Renal pelvis (tissue), 4 donors: ENCODE results near the gene PLPPR2. TPM values are rescaled to one million over a fixed set of nuclear protein-coding genes. Genes with fewer than 3 reads are reported as not detected.
"Not testable (repeated sequence)": the region's sequence is repeated elsewhere in the genome, so short reads cannot be mapped to it uniquely, and the experiment has no call there.

ENCODE experiments used
- DNase-seq: peaks from one replicate; pipeline ENCODE4 v3.0.0-alpha.2; 2013
- polyA plus RNA-seq, 3 donors: library from polyadenylated mRNA; unstranded; fragments of 120-200 nt; gene quantifications; one replicate each; pipeline ENCODE4 v1.2.1, GENCODE V29; 2013; ENCODE audit not compliant: insufficient read length in 3 of 3

The PLPPR2 gene
- polyA plus RNA-seq, 3 donors = 13.6 to 16.0 (median 15.9) TPM

DNA sequence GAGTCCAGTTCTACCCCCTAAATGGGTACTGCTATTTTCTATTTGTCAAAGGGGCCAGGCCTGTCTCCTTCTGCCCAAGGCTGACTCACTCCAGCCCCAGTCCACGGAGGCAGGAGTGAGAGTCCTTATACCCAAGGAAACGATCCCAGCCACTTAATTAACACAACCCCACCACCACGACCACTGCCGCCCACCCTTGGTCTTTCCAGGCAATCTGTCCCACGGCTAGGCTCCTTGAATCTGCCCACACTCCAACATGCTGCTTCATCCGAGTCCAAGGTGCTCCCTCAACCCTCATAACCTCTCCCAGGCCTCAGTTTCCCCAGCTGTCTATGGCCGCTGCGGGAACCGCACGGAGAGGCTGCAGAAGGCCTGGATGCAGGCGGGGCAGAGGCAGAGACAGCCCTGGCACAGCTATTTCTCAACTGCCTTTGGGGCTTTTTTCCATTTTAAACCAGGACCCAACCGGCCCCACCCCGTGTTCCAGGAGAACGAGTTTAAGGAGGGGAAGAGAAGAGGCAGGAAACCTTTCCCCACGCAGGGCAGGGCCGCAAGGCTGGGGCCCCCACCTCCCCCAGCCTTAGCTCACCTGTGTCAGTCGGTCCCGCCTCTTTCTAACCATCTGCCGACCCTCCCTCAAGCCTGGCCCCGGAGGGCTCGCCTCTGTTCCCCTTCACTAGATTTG lies 16.5 kb upstream of the PLPPR2 start:
- DNase-seq = no peak

DNA sequence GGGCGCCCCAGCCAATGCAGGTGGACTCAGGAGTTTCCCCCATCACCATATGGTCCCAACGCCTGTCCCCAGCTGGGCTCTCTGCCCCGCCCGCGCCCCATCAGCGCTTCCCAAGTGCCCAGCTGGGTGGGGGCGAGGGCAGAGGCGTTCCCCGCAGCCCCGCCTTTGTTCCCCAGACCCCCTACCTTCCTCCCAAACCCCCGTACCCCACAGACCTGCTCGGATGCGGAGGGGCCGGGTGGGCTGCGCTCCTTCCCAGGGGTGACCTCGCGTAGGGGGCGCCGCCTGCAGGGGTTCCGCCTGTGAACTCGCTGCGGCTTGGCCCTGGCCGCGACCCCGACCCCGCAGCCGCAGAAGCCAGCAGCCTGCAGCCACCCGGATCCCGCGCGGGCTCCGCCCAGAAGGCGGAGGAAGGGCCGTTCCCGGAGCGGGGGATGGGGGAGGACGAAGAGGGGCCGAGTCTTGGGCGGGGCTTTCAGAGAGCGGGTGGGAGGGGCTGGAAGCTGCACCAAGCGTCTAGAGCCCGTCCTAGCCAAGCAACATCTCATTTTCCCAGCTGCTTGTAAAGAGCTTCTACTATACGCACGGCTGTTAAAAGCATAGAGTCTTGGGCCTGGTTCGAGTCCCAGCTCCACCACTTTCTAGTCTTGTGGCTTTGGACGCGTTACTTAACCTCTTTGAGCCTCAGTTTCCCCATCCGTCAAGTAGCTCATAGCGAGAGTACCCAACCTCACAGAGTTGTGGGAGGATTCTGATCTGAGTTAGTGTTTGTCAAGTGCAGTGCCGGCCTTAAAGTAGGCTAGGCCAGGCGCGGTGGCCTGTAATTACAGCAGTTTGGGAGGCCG lies 15.8 kb upstream of the PLPPR2 start, which contains the start of gene RAB3D:
TSS of gene RAB3D (minus strand) at position 404 of the 845 bp plus-strand sequence. CDS start 2,258 bp downstream, outside the sequence.
- DNase-seq = peak; percentile 93

DNA sequence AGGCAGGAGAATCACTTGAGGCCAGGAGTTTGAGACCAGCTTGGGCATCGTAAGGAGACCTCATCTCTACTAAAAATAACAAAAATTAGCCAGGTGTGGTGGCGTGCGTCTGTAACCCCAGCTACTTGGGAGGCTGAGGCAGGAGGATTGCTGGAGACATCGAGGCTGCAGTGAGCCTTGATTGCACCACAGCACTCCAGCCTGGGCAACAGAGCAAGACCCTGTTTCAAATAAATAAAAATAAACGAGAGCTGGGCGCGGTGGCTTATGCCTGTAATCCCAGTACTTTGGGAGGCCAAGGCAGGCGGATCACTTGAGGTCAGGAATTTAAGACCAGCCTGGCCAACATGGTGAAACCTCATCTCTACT lies 15.1 kb upstream of the PLPPR2 start:
- not testable (repeated sequence) for DNase-seq

DNA sequence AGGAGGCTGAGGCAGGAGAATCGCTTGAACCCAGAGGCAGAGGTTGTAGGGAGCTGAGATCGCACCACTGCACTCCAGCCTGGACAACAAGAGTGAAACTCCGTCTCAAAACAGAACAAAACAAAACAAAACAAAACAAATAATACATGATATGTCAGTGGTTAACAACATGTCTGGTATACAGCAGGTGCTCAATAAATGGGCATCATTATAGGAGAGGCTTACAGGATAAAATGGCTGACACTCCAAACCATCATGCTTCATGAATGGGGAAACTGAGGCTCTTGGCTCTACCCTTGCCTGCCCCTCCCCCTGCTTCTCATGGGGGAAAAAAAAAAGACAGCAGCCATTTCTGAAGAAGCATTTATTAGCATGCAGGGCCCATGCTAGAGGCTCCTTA lies 12.8 kb upstream of the PLPPR2 start:
- no peak for DNase-seq

DNA sequence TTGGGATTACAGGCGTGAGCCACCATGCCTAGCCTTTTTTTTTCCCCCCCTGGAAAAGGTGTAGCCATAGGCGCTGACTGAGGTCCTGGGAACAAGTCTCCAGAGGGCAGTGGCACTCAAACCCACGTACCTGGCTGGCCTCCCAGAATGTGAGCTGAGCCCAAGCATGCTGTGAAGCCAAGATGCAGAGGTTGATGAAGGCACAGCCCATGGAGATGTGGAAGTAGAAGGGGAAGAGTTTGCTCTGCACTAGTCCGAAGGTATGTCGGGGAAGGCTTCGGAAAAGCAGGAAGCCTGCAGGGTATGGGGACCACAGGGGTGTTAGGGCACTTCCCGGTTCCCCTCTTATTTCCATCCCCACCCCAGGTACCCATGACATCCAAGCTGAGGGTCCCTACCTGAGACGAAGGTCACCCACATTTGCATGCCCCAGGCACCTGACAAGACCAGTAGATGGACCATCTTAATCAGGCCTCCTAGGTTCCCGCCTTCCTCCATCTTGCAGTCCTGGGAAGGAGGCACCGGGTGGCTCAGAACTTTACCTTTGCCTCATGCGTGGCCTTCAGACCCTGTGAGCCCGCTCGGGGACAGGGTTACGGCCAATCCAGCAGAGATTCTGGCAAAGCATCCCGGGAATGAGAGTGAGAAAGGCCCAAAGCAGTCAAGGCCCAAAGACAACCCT lies 10.0 kb upstream of the PLPPR2 start:
- DNase-seq = no peak

DNA sequence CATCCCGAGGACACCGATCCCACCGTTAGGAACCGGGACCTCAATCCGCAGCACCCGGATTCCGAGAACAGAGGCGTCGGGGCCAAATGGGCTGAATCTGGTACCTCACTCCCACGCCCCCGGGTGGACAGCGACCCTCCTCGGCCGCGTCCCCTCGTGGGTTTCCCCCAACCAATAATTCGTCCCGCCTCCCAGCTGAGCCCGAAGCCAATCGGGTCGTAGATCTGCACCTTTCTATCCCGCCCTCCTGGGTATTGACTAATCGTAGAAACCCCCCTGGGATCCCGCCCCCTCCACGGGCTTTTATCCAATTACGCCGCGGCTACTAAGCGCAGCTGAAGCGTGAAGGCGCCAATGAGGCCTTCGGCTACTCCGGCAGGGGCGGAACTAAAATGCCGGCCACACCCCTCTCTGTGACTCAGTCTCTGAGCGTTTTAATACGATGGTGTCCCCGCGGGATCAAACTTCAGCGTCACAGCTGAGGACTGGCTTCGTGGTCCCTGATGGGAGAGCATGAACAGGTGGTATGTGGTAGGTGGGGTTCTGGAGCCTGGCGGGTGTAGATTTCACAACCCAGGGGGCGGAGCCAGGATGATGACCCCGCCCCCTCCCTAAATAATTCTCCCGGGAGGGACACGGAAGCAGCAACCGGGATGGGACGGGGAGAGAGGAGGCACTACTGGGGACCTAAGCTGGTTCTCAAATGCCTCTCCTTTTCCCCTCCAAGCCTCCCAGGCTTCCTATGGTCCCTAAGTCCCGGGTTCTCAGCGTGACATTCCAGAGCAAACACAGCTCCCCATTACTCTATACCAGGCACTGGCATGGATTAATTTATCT lies 8.9 kb upstream of the PLPPR2 start, which contains the start of the genes CCDC159 and TMEM205:
TSS of gene CCDC159 (plus strand) at position 416 of the 837 bp plus-strand sequence. CDS start at position 504, 88 bp downstream.
TSS of gene TMEM205 (minus strand) at position 165 of the 837 bp plus-strand sequence. CDS start 649 bp downstream, outside the sequence.
- DNase-seq = peak; percentile 99

DNA sequence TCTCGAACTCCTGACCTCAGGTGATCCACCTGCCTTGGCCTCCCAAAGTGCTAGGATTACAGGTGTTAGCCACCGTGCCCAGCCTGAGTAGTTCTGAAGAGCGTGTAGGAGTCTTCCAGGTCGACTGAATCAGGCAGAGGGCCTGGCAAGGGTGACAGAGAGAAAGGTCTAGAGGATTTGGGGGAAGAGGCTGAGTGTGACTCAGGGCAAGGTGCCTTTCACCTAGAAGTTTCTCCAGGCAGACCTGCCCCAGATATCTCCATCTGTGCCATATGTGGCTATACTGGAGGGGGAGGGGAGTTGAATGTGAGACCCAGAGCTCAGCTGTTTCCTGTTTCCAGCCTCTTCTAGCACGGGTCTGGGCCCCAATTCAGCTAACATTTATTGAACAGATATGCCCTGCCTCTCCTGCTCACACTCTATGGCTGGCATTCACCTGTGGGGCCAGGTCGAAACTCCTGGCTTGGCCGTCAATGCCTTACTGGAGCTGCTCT lies 7.6 kb upstream of the PLPPR2 start:
- no peak for DNase-seq

DNA sequence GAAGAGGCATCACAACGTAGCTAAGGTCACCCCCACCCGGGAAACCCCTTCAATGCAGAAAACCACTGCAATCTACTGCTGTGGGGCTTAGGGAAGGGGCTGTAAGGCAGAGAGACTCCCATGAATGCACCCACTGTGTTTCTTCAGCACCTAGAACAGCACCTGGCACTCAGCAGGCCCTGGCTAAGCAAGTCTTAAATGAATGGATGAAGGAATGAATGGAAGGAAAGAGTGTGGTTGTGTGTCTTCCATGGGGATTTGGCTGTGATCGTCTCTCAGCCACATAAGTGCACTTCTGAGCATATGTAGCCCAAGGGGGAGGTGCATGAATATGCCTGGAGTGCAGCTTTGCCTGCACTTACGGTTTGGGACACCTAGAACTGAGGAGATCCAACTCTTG lies 6.1 kb upstream of the PLPPR2 start:
- no peak for DNase-seq

DNA sequence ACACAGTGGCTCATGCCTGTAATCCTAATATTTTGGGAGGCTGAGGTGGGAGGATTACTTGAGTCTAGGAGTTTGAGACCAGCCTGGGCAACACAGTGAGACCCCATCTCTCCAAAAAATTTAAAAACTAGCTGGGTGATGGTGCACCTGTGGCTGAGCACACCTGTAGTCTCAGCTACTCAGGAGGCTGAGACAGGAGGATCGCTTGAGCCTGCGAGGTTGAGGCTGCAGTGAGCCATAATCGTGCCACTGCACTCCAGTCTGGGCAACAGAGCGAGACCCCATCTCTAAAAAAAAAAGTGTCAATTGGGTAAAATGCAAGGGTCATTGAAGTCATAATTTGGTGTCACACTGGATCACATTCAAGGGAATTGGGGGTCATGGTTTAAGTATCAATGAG lies 1.1 kb upstream of the PLPPR2 start:
- DNase-seq = not testable (repeated sequence)

DNA sequence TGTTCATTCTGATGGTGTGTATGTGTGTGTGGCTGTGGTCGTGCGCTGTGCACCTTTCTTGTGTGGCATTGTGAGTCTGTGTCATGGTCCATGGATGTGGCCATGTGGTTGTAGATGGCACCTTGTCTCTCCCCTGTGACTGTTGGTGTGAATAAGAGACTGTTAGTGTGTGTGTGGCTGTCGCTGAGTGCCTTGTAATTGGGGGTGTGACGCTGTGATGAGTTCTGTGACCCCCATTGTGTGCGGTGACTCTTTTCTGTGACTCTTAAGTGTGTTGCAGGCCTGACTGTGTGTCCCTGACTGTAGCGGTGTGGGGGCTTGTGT lies 804 bp downstream of the PLPPR2 start:
- no peak for DNase-seq

DNA sequence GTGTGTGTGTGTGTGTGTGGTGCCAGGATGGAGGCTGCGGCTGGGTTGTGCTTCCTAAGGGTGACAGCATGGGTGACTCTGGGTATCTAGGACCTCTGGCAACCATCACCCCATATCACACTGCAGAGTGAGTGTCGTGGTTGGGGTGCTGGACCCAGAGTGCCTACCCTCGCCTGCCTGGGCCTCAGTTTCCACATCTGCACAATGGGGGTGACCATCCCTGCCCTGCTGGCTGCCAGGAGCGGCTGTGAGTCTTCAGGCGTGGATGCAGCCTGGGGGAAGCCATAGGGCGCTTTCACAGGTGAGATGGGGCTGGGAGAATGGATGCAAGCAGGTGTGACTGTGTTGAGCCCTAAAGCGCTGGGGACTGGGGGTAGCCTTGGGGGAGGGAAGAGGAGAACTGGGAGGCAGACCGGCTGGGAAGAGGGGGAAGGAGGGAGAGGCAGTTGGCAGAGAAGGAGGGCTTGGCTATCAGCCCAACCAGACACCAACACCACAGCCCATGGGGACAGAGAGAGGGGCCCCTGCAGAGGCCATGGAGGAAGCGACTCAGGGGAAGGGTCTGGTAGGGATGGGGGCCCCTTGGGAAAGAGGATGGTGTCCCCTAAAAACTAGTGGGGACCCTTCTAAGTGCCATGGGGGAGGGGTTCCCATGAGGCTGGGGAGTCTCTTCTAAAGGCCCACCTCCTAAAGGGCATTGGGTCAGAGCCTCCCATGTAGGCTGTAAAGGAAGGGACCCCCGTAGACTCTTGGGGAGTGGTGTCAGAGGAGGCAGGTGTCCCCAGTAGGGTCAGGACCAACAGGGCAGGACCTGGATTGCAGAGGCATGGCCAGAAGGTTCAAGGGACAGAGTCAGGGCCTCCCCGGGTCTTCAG lies 1.7 kb downstream of the PLPPR2 start:
- DNase-seq = no peak

DNA sequence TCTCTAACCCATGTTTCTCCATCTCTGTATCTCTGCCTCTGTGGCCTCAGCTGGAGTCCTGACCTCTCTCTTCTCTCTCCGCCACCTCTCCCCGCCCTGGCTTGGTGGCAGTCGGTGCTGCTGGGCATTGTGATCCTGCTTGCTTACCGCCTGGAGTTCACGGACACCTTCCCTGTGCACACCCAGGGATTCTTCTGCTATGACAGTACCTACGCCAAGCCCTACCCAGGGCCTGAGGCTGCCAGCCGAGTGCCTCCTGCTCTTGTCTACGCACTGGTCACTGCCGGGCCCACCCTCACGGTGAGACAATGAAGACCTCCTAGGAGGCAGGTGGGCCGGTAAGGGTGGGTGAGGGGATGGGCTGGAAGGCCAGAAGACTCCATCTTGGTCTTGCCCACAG lies 4.2 kb downstream of the PLPPR2 start:
- no peak for DNase-seq

DNA sequence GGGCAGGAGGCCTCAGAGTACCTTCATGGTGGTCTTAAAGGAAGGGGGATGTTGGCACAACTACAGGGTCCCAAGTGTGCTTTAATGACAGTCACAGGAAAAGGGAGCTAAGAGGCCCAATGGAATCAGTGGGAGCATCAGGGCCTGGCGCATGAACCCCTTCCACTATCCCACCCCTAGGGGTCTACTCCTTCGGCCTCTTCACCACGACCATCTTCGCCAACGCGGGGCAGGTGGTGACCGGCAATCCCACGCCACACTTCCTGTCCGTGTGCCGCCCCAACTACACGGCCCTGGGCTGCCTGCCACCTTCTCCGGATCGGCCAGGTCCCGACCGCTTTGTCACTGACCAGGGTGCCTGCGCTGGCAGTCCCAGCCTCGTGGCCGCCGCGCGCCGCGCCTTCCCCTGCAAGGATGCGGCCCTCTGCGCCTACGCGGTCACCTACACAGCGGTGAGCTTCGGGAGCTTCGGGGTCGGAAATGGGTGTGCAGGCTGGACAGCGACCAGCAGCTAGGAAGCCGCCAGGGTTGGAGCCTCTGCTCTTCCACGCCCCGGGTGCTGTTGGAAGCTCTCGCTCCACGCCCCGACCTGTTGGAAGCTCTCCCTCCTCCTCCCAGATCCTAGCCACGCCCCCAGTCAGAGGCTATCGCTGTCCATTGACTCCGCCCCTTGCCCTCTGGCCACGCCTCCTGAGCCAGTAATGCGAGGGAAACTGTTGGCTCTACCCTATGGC lies 6.0 kb downstream of the PLPPR2 start:
- DNase-seq = no peak

DNA sequence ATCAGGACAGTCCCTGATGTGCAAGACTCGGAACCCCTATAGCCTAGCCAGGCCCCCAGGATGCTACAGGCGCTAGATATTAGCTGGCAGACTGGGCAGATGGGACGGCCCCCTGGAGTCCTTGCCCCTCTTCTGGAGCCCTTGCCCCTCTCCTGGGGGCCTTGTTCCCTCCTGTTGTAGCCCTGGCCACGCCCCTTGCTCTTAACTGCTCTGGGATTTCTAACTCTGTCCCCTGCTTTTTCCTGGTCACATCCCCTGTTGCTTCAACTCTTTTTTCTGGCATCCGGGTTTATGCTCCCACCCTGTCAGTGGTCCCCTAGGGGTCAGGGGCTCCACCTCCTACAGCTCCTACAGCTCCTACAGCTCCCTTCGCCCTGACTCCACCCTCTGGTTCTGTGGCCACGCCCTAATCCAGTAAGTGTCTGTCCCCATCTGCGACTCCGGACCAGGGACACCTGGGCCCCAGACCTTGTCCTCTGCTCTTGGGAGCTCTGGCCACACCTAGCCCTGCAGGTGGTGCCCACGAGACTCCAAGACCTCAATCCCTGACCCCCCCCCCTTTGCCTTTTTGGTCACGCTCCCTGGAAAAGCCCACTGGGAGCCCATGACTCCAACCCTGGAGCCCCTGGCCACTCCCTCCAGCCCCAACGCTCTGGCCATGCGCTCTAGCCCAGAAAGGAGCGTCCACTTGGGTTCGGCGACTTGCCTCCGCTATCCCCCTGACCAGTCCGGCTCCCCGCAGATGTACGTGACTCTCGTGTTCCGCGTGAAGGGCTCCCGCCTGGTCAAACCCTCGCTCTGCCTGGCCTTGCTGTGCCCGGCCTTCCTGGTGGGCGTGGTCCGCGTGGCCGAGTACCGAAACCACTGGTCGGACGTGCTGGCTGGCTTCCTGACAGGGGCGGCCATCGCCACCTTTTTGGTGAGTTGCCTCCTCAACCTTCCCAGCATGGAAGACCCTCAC lies 6.8 kb downstream of the PLPPR2 start:
- no peak for DNase-seq

DNA sequence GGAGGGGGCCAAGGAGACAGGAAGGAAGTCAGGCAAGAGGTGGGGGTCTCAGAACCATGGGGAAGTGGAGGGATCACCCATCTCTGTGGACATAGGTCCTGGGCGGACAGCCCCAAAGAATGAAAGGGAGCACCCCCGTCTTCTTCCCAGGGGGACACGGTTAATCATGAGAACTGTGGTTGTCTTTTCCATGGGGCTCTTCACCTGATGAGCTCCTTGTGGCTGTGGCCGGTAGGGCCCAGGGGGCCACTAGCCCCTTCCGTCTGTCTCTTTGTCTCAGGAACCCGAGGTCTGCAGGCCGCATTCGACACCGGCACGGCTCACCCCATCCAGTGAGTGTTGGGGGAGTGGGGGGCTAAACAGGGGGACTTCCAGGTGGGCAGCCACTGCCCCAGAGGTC lies 8.6 kb downstream of the PLPPR2 start:
- no peak for DNase-seq

DNA sequence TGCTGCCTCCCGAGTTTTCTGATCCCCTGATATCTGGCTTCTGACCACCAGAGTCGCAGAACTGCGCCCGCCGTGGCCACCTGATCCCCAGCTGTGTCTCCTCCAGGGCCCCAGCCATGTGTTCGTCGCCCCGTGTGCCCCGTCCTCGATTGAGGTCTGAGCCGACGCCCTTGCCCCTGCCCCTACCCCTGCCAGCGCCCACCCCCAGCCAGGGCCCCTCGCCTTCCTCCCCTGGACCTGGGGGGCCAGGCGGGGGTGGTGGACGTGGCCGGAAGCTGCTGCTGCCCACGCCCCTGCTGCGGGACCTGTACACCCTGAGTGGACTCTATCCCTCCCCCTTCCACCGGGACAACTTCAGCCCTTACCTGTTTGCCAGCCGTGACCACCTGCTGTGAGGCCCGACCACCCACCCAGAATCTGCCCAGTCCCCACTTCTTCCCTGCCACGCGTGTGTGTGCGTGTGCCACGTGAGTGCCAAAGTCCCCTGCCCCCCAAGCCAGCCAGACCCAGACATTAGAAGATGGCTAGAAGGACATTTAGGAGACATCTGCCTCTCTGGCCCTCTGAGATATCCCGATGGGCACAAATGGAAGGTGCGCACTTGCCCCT lies 9.2 kb downstream of the PLPPR2 start:
- no peak for DNase-seq

DNA sequence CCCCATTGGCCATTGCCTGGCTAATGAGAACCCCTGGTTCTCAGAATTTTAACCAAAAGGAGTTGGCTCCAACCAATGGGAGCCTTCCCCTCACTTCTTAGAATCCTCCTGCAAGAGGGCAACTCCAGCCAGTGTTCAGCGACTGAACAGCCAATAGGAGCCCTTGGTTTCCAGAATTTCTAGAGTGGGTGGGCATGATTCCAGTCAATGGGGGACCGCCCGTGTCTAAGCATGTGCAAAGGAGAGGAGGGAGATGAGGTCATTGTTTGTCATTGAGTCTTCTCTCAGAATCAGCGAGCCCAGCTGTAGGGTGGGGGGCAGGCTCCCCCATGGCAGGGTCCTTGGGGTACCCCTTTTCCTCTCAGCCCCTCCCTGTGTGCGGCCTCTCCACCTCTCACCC lies 9.7 kb downstream of the PLPPR2 start:
- no peak for DNase-seq

DNA sequence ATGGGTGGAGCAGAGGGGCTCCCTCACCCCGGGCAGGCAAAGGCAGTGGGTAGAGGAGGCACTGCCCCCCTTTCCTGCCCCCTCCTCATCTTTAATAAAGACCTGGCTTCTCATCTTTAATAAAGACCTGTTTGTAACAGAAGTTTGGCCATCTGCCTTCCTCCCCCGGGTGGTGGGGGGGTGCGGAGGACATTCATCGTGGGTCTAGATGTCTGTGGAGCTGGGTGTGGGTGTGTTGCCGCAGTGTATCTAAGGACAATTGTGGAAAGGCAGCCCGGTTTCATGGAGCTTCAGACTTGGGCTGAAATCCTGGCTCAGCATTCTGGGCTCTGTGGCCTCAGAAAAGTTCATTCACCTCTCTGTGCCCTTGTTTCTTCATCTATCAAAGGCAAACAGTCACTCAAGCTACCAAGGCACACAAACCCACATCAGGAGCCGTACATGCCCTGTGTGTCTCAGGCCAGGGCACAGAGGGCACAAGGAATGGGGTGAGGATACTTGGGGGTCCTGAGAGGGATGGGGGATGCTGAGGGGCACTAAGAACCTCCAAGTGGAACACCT lies 10.4 kb downstream of the PLPPR2 start:
- DNase-seq = no peak
